KMS-11 (cell line): Measurements from ENCODE around the gene DMXL2.

Experiments
- H2AFZ ChIP-seq: fragments of 200-600 bp; sonication (generic); 2 replicates; pipeline ENCODE4 v1.6.1; 2016; ENCODE audit warnings: antibody characterized with exemption, mixed run types, low read depth
- H3K27ac ChIP-seq: fragments of 200-600 bp; sonication (generic); 2 replicates; pipeline ENCODE4 v1.6.1; 2016; ENCODE audit warnings: mild to moderate bottlenecking, mixed run types
- H3K27me3 ChIP-seq: fragments of 200-600 bp; sonication (generic); 2 replicates; pipeline ENCODE4 v1.6.1; 2017; ENCODE audit warnings: mild to moderate bottlenecking, low read depth, mixed run types, moderate library complexity; ENCODE audit not compliant: insufficient read depth
- H3K36me3 ChIP-seq: fragments of 200-600 bp; sonication (generic); 2 replicates; pipeline ENCODE4 v1.6.1; 2017; ENCODE audit warnings: mild to moderate bottlenecking, mixed run types; ENCODE audit not compliant: insufficient read depth
- H3K4me1 ChIP-seq: fragments of 200-600 bp; sonication (generic); 2 replicates; pipeline ENCODE4 v1.6.1; 2016; ENCODE audit warnings: mild to moderate bottlenecking, low read depth, mixed run types; ENCODE audit not compliant: poor library complexity, severe bottlenecking
- H3K4me2 ChIP-seq: fragments of 200-600 bp; sonication (generic); 2 replicates; pipeline ENCODE4 v1.7.0; 2016; ENCODE audit warnings: mild to moderate bottlenecking, mixed run types
- H3K4me3 ChIP-seq: fragments of 200-600 bp; sonication (generic); IDR thresholded peaks from 2 replicates; pipeline ENCODE4 v1.6.1; 2017; ENCODE audit warnings: low read depth, low read length, mixed read lengths; ENCODE audit not compliant: insufficient read depth
- H3K79me2 ChIP-seq: fragments of 200-600 bp; sonication (generic); 2 replicates; pipeline ENCODE4 v1.6.1; 2016; ENCODE audit warnings: low read depth, mixed run types; ENCODE audit not compliant: insufficient read depth
- H3K9ac ChIP-seq: fragments of 200-600 bp; sonication (generic); 2 replicates; pipeline ENCODE4 v1.6.1; 2016; ENCODE audit warnings: mild to moderate bottlenecking, mixed run types
- H4K20me1 ChIP-seq: fragments of 200-600 bp; sonication (generic); 2 replicates; pipeline ENCODE4 v1.6.1; 2016; ENCODE audit warnings: mild to moderate bottlenecking, mixed run types; ENCODE audit not compliant: insufficient read depth
- CTCF ChIP-seq: fragments of 200-600 bp; sonication (generic); conservative IDR thresholded peaks from 2 replicates; pipeline ENCODE4 v1.6.1; 2017; ENCODE audit warnings: low read depth, mild to moderate bottlenecking, antibody characterized with exemption, low read length, moderate library complexity, mixed read lengths

Gene DMXL2

DNA sequence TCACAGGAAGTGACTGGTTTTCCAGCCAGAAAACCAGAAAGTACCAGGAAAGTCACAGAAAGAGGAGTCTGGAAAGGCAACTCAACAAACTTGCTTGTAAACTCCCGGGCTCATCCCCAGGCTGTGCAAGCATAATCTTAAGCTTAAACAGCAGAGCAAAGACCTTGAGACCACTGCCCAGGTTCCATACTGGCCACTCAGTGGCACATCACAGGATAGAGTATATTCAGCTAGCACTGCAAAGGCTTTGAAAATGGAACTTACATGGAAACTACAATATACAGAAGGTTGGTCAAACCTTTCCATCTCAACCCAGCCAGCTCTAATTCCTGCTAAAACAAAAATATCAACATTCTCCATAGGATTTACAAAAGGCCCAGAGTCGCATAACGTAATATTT lies 20.1 kb downstream of the DMXL2 start:
- Histone ChIP-seq H3K27me3 (no peaks in the 10 kb centered on the region), H3K9ac (no peak overlapping the region), H3K27ac (no peak overlapping the region), H3K36me3 (no peaks in the 10 kb centered on the region), H3K4me2 (no peak overlapping the region), H3K79me2 (no peaks in the 10 kb centered on the region), H3K4me3 (no peak overlapping the region), H3K4me1 (no peaks in the 10 kb centered on the region), H4K20me1 (no peaks in the 10 kb centered on the region), H2AFZ (no peak overlapping the region)
- TF ChIP-seq CTCF, result no peak

DNA sequence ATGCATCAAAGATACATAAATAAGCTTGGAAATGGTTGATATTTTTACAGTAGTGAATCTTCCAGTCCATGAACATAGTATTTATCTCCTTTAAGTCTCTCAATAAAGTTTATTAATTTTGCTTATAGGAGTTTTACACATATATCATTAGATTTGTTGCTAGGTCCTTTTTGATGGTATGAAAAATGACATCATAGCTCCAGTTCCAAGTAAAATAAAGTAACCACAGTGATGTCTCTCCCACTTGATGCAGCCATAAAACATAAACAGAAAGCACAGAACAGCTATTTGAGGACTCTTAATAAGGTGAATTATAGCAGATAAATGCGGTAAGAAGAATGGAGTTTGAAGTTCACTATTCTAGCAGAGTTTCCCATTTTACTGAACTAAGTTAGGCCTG lies 20.8 kb downstream of the DMXL2 start:
- TF ChIP-seq CTCF, result no peak
- Histone ChIP-seq H4K20me1 (no peaks in the 10 kb centered on the region), H3K9ac (no peak overlapping the region), H3K27me3 (no peaks in the 10 kb centered on the region), H3K4me1 (no peaks in the 10 kb centered on the region), H3K4me3 (no peak overlapping the region), H3K4me2 (no peak overlapping the region), H3K79me2 (no peaks in the 10 kb centered on the region), H3K27ac (no peak overlapping the region), H2AFZ (no peak overlapping the region), H3K36me3 (no peaks in the 10 kb centered on the region)

DNA sequence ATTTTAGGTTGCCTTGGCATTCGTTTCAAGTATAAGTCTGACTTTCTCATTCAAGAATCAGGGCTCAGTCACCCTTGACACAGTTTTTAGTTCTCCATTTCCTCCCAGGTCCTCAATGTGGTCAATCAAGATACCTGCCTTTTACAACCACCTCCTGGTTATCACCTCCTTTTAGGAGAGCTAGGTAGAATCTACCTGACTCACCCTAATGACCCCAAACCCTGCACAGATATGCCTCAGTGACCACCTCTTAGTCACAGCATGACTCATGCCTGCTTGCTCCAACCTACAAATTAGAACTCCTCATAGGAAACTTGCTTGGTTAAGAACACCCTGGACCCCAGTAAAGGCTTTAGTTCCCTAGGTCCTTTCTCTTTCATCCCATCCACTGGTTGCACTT lies 22.5 kb downstream of the DMXL2 start:
- Histone ChIP-seq H3K9ac (no peak overlapping the region), H4K20me1 (no peaks in the 10 kb centered on the region), H2AFZ (no peak overlapping the region), H3K27me3 (no peaks in the 10 kb centered on the region), H3K27ac (no peak overlapping the region), H3K79me2 (no peaks in the 10 kb centered on the region), H3K4me2 (no peak overlapping the region), H3K4me3 (no peak overlapping the region), H3K4me1 (no peaks in the 10 kb centered on the region), H3K36me3 (no peaks in the 10 kb centered on the region)
- no peak for TF ChIP-seq CTCF

GRCh38 chr15:51589881-51590568 lies 32.5 kb downstream of the DMXL2 start:
- Histone ChIP-seq H3K27ac (no peak overlapping the region), H3K79me2 (no peaks in the 10 kb centered on the region), H4K20me1 (no peaks in the 10 kb centered on the region), H3K4me2 (no peak overlapping the region), H2AFZ (no peak overlapping the region), H3K4me1 (no peaks in the 10 kb centered on the region), H3K27me3 (no peaks in the 10 kb centered on the region), H3K4me3 (no peak overlapping the region), H3K36me3 (no peaks in the 10 kb centered on the region; the same call in 1 of the 2 replicates), H3K9ac (no peak overlapping the region)
- no peak for TF ChIP-seq CTCF
